GM21447 (cell line): ENCODE data around the gene DGKG.

Source experiments
- ATAC-seq: cut with Tn5 transposase; IDR thresholded peaks from one replicate; pipeline ENCODE4 v1.9.1; 2021; ENCODE audit not compliant: unreplicated experiment

The DGKG gene

GRCh38 chr3:186151077-186151971, 210.7 kb downstream of the DGKG start:
- ATAC-seq = peak; percentile 40

- ATAC-seq = no peak
These were observed 211.8 kb downstream of the DGKG start for GRCh38 chr3:186150041-186150830.

GRCh38 chr3:186149319-186149960, 212.6 kb downstream of the DGKG start:
- no peak for ATAC-seq

GRCh38 chr3:186144257-186144656, 217.8 kb downstream of the DGKG start:
- ATAC-seq = no peak

GRCh38 chr3:186143250-186143649, 218.8 kb downstream of the DGKG start:
- ATAC-seq = no peak

GRCh38 chr3:186142393-186142932, 219.6 kb downstream of the DGKG start:
- no peak for ATAC-seq

- no peak for ATAC-seq
These were observed 220.2 kb downstream of the DGKG start for GRCh38 chr3:186141790-186142189.

GRCh38 chr3:186138272-186138981, 223.6 kb downstream of the DGKG start:
- no peak for ATAC-seq

GRCh38 chr3:186137051-186137685, 224.9 kb downstream of the DGKG start:
- no peak for ATAC-seq

GRCh38 chr3:186133980-186134379, 228.1 kb downstream of the DGKG start:
- ATAC-seq = no peak

GRCh38 chr3:186132487-186132886, 229.5 kb downstream of the DGKG start:
- ATAC-seq = no peak

- no peak for ATAC-seq
These were observed 232.8 kb downstream of the DGKG start for GRCh38 chr3:186129206-186129605.

GRCh38 chr3:186128158-186128557, 233.9 kb downstream of the DGKG start:
- ATAC-seq = no peak

- ATAC-seq = no peak
These were observed 234.6 kb downstream of the DGKG start for GRCh38 chr3:186127463-186127862.

- ATAC-seq = no peak
These were observed 236.9 kb downstream of the DGKG start for GRCh38 chr3:186125118-186125517.

- no peak for ATAC-seq
These were observed 237.4 kb downstream of the DGKG start for GRCh38 chr3:186124592-186124991.

- no peak for ATAC-seq
These were observed 239.0 kb downstream of the DGKG start for GRCh38 chr3:186123012-186123411.

- no peak for ATAC-seq
These were observed 240.1 kb downstream of the DGKG start for GRCh38 chr3:186121968-186122367.

- no peak for ATAC-seq
These were observed 240.8 kb downstream of the DGKG start for GRCh38 chr3:186121278-186121677.

GRCh38 chr3:186119499-186119898, 242.5 kb downstream of the DGKG start:
- no peak for ATAC-seq
